HG03280 (cell line): ENCODE data around the gene ANKDD1B.
"Not testable (repeated sequence)": the region's sequence is repeated elsewhere in the genome, so short reads cannot be mapped to it uniquely, and the experiment has no call there.

Experiments
- ATAC-seq: cut with Tn5 transposase; IDR thresholded peaks from one replicate; pipeline ENCODE4 v1.9.1; 2021; ENCODE audit warnings: mild to moderate bottlenecking, moderate library complexity; ENCODE audit not compliant: unreplicated experiment

ANKDD1B gene

DNA sequence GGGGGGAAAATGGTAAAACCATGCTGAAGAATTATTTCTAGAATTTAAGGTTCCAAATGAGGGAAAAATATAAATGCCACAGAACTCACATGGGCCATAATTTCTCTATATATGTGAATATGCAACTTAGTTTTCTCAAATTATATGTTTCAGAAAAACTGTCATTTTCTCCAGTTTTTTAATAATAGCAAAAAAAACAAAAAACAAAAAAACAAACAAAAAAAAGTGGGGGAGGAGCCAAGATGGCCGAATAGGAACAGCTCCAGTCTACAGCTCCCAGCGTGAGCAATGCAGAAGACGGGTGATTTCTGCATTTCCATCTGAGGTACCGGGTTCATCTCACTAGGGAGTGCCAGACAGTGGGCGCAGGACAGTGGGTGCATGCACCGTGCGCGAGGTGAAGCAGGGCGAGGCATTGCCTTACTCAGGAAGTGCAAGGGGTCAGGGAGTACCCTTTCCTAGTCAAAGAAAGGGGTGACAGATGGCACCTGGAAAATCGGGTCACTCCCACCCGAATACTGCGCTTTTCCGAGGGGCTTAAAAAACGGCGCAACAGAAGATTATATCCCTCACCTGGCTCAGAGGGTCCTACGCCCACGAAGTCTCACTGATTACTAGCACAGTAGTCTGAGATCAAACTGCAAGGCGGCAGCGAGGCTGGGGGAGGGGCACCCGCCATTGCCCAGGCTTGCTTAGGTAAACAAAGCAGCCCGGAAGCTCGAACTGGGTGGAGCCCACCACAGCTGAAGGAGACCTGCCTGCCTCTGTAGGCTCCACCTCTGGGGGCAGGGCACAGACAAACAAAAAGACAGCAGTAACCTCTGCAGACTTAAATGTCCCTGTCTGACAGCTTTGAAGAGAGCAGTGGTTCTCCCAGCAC, 84.5 kb downstream of the ANKDD1B start:
- ATAC-seq = not testable (repeated sequence)

DNA sequence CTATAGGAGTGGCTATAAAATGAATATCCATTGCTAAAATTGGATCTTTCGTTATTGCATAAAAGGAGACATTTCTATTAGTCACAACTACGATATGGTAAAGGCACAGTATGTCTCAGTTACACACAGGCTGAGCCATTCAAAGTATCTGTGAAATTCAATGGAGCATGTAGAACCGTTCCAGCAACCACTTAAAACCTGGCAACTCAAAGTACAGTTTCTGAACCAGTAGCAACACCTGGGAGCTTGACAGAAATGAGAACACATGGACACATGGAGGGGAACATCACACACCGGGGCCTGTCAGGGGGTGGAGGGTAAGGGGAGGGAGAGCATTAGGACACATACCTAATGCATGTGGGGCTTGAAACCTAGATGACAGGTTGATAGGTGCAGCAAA, 90.6 kb downstream of the ANKDD1B start:
- no peak for ATAC-seq

DNA sequence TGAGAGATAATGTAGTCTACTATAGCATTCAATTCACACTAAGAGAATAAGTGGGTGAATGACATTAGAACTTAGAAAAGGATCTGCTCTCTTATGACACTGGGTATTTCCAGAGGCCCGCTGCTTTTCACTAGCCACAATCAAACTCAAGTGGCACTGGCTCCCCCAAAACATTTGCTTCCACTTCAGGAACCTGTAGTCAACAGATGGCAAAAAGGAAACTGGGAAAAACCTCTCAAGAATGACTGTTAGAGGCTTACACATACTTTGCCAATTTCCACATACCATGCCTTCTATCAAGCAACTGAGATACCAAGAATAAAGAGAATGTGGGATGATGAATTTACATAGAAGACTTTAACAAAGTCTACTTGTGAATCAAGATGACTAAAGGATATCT, 94.8 kb downstream of the ANKDD1B start:
- no peak for ATAC-seq

DNA sequence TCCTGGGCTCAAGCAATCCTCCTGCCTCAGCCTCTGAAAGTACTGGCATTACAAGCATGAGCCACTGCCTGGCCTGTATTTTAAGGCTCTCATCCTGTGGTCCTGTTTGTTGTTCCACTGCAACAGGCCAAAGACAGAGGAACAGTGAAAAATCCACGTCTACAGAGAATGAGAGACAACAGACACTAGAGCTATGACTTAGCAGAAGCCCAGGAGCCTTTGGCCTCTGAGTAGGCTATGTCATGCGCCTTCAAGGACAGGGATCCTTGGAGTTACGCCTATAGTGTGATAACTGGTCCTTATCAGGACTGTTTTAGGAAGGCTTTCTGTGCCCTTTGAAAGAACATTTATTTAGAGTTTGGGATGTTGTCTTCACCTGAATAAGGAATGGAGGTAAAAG, 95.5 kb downstream of the ANKDD1B start:
- ATAC-seq = no peak

DNA sequence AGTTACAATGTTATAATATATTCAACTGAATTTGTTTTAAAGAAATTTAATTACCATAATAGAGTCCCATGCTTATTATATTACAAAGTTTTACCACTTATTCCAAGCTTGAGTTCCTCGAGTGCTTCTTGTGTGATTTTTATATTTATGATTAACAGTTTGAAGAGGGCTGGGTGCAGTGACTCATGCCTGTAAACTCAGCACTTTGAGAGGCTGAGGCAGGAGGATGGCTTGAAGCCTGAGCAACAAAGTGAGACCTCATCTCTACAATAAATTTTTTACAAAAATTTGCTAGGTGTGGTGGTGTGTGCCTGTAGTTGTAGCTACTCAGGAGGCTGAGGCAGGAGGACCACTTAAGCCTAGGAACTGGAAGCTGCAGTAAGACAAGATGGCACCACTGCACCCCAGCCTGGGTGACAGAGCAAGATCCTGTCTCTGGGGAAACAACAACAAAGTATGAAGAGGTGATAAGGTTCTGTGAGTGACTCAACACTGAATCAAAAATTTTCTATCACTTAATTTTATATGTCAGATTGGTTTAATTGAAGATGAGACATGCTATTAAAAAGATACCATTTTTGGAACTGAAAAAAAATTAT, 96.8 kb downstream of the ANKDD1B start:
- ATAC-seq = no peak

DNA sequence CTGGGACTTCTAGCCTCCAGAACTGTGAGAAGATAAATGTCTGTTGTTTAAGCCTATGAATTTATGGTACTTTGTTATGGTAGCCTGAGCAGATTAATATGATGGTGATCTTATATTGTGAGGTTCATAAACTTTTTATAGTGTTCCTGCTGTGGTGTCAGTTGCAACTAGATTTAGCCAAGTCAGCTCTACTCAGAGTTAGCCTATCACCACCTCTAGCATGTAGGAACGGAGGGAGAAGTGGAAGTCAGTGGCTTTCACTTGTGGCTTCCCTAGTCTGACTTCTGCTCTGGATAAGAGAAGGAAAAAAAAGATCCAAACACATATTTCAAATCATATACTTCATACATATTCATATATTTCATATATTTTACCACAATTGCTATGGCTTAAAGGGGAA, 99.4 kb downstream of the ANKDD1B start:
- no peak for ATAC-seq

DNA sequence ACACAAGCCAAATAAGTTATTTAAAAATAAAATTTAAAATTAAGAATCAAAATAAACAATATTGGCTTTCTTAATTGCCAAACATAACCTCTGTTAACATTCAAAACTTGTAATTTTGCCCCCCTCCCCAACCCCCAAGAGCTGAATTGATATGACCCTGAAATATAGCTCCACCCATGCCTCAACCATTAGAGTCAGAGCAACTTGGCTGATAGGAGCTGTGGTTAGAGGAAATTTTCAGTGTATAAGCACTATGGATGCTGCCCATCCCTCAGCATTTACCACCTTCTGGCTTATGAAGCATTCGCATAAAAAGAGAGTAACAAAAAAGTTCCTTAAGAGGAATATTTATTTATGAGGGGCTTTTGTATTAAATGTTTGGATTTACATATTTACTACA, 99.9 kb downstream of the ANKDD1B start:
- ATAC-seq = no peak

DNA sequence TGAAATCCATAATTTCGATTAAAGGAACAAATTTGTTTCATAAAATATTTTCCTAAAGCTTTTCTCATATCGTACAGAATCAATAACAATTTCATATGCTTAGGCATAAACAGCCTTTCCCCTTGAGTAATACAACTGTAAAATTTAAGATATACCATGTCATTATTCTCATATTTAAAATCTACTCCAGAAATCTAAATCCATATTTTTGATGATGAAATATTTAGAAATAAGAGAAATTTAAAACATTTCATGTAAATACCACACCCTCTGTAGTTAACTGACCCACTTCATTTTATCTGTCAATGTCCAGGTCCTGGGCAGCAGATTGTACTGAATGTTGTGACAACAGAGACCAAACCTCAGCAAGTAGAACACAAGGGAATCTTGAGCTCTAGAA, 100.8 kb downstream of the ANKDD1B start:
- no peak for ATAC-seq

DNA sequence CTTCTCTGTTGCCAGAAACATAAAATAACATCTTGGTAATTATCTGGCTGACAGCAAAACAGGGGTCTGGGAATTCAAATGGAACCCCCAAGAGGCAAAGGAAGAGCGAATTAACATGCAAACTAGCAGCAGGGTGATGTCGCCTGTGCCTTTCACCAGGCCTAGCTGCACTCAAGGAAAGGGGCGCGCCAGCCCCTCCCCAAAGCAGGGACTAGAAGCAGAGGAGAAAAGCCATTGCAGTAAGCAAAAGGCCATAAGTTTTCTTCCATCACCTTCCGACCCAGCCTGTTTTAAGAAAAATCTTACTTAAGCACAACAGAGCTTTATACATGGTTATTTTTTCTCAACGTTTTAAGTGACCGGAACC, 105.4 kb downstream of the ANKDD1B start:
- ATAC-seq = peak; percentile 9

DNA sequence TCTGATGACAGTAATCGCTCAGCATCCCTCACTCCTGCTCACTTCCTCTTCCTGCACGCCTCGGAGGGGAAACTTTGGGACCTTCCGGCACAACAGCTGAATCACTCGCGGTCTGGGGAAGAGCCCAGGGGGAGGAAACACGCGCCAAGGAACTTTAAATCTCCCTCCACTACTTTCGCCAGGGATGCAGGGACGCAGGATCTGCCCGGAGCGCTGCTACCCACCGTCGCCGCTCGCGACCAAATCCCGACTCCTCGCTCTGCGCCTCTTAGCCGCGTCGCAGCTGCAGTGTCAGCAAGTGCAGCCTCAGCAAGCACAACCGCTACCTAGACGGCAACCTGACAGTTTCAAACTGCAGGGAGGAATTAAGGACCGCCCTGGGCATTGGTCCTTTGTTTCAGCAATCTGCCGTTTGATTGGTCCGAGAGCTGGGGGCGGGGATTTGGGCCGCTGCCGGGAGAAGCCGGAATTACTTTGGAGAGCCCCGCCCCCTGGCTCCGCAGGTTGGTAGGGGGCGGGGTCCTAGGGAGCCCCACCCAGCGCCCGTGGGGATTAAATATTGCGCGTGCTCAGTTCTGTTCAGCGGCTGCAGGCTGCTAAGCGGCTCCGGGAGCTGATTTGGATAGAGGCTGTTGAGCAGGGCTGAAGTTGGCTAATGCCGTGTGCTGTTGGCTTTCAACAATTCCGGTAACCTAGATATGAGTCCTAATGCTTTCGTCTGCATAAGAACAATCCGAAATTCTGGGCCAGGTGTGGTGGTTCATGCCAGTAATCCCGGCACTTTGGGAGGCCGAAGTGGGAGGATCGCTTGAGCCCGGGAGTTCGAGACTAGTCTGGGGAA, 106.0 kb downstream of the ANKDD1B start, which contains the start of gene POC5:
POC5 (minus strand) TSS at position 356 of the 841 bp plus-strand sequence. CDS start 4,500 bp downstream, outside the sequence.
- ATAC-seq = peak; percentile 95

DNA sequence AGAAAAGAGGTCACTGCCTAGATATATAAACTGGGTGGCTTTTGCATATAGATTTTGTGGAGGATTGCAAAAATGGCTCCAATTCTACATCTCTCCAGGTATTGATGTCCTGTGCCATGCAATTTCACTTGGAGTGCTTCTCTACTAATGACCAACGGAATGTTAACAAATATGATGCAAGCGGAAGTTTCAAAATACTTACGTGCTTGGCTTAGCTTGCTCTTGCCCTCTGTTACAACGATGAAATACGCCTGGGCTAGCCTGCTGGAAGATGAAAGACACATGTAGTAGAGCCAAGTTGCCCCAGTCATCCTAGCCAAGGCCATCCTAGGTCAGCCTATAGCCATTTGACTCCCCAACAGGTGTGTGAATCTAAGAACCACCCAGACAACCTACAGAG, 109.6 kb downstream of the ANKDD1B start:
- ATAC-seq = no peak
